GM12872 (cell line): ENCODE data around the gene SEC14L6.

Source experiments
- TF ChIP-seq, protein P1 (sequence below): IDR thresholded peaks from 3 replicates; pipeline ENCODE4 v1.5.1; 2011; ENCODE audit warnings: low read depth, mild to moderate bottlenecking, low read length, moderate library complexity; ENCODE audit not compliant: insufficient read depth

Gene SEC14L6

GRCh38 chr22:30538280-30538679 lies 8.3 kb downstream of the SEC14L6 start:
- TF ChIP-seq, protein P1, sequence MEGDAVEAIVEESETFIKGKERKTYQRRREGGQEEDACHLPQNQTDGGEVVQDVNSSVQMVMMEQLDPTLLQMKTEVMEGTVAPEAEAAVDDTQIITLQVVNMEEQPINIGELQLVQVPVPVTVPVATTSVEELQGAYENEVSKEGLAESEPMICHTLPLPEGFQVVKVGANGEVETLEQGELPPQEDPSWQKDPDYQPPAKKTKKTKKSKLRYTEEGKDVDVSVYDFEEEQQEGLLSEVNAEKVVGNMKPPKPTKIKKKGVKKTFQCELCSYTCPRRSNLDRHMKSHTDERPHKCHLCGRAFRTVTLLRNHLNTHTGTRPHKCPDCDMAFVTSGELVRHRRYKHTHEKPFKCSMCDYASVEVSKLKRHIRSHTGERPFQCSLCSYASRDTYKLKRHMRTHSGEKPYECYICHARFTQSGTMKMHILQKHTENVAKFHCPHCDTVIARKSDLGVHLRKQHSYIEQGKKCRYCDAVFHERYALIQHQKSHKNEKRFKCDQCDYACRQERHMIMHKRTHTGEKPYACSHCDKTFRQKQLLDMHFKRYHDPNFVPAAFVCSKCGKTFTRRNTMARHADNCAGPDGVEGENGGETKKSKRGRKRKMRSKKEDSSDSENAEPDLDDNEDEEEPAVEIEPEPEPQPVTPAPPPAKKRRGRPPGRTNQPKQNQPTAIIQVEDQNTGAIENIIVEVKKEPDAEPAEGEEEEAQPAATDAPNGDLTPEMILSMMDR, result no peak

GRCh38 chr22:30537083-30537731 lies 9.3 kb downstream of the SEC14L6 start:
- TF ChIP-seq, protein P1, result no peak

- TF ChIP-seq, protein P1, result no peak
These were observed 11.4 kb downstream of the SEC14L6 start for GRCh38 chr22:30535182-30535581.

DNA sequence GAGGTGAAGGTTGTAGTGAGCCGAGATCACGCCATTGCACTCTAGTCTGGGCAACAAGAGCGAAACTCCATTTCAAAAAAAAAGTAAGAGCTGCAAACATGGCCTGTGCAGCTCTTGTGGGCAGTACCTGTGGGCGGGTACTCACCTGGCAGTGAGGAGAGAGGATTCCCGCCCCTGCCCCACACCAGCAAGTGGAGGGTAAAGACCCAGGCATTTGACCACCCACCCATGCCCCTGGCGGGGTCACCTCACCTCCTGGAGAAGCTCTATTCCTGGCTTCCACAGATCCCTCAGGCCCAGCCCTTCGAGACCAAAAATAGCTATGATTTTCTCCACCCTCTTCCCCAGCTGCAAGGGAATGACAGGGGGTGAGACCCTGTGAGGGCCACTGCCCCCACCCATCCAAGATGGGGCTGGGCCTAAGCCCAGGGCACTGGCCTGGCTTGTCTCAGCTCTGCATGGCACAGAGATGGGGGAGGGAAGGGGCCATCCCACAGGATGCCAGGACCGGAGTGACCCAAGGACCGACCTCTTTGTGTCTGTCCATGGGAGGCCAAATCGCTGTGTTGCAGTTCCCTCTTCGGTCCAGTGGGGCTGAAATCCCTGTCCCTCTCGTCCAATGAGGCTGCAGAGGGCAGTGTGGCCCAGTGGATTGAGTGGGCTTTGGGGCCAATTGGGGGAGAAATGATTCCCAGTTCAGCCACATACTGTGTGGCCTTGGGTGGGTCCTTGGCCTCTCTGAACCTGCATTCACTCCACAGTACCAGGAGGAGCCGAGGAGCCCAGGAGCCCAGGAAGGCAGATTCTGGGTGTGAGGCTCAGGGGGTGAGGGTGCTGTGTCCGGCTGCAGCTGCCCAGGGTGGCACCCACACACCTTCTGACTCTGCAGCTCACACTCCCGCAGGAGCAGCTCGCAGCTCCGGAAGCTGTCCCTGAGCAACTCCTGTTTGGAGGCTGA lies 14.6 kb downstream of the SEC14L6 start:
- TF ChIP-seq, protein P1, result 0 out of 3 replicates have a peak, but pooled peaks have one; percentile 8

DNA sequence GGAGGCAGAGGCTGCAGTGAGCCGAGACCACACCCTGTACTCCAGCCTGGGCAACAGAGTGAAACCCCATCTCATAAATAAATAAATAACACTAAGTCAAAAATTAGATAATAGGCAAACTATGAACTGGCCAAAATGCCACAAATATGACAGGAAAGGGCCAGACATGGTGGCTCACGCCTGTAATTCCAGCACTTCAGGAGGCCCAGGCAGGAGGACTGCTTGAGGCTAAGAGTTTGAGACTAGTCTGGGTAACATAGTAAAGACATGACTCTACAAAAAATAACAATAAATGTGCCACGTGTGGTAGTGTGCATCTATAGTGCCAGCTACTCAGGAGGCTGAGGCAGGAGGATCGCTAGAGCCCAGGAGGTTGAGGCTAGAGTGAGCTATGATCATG lies 19.9 kb downstream of the SEC14L6 start:
- TF ChIP-seq, protein P1, result no peak

GRCh38 chr22:30523646-30524489 lies 22.7 kb downstream of the SEC14L6 start:
- TF ChIP-seq, protein P1, result no peak
